Trophoblast cell (in vitro differentiated cells and primary cell): ENCODE results near the gene PRKN.
A peak's percentile ranks its signal among the peaks of the same experiment; 100 is the strongest.

Experiments used
- DNase-seq, 2 donors: peaks; one replicate each; pipeline ENCODE4 v3.0.0-alpha.2; 2016
- H2AFZ ChIP-seq: 2 replicates; pipeline ENCODE4 v1.6.1; 2013; ENCODE audit warnings: low read length, moderate library complexity, mild to moderate bottlenecking; ENCODE audit not compliant: insufficient read depth, poor library complexity
- H2AK5ac ChIP-seq: 2 replicates; pipeline ENCODE4 v1.6.1; 2013; ENCODE audit warnings: mild to moderate bottlenecking, low read length
- H2BK120ac ChIP-seq: 2 replicates; pipeline ENCODE4 v1.6.1; 2013; ENCODE audit warnings: low read length, mild to moderate bottlenecking, moderate library complexity; ENCODE audit not compliant: insufficient read depth, poor library complexity
- H2BK12ac ChIP-seq: 2 replicates; pipeline ENCODE4 v1.6.1; 2013; ENCODE audit warnings: mild to moderate bottlenecking, low read length, moderate library complexity
- H2BK5ac ChIP-seq: 2 replicates; pipeline ENCODE4 v1.6.1; 2013; ENCODE audit warnings: low read length, low read depth, moderate library complexity, mild to moderate bottlenecking; ENCODE audit not compliant: poor library complexity
- H3K14ac ChIP-seq: 2 replicates; pipeline ENCODE4 v1.6.1; 2013; ENCODE audit warnings: mild to moderate bottlenecking, low read length
- H3K18ac ChIP-seq: 2 replicates; pipeline ENCODE4 v1.6.1; 2013; ENCODE audit warnings: mild to moderate bottlenecking, low read length
- H3K23ac ChIP-seq: 2 replicates; pipeline ENCODE4 v1.6.1; 2013; ENCODE audit warnings: low read length
- H3K27ac ChIP-seq: 2 replicates; pipeline ENCODE4 v1.5.1; 2013; ENCODE audit warnings: low read depth, mild to moderate bottlenecking, inconsistent platforms, low read length, moderate library complexity
- H3K27me3 ChIP-seq: 2 replicates; pipeline ENCODE4 v1.6.1; 2013; ENCODE audit warnings: inconsistent platforms, mild to moderate bottlenecking, low read length, moderate library complexity; ENCODE audit not compliant: insufficient read depth
- H3K36me3 ChIP-seq, 2 experiments: 1 replicate in 1 of 2; 2 replicates in 1 of 2; pipeline ENCODE4 v1.6.1; 2013; ENCODE audit warnings: low read length in 2 of 2, mild to moderate bottlenecking in 2 of 2, moderate library complexity in 1 of 2; ENCODE audit not compliant: insufficient read depth in 2 of 2, control insufficient read depth in 1 of 2
- H3K4ac ChIP-seq: 2 replicates; pipeline ENCODE4 v1.6.1; 2013; ENCODE audit warnings: low read depth, mild to moderate bottlenecking, low read length, moderate library complexity
- H3K4me1 ChIP-seq, 2 experiments: 1 replicate in 1 of 2; 2 replicates in 1 of 2; pipeline ENCODE4 v1.6.1; 2013; ENCODE audit warnings: low read length in 2 of 2, mild to moderate bottlenecking in 2 of 2, moderate library complexity in 1 of 2; ENCODE audit not compliant: insufficient read depth in 2 of 2, control insufficient read depth in 1 of 2
- H3K4me2 ChIP-seq: 2 replicates; pipeline ENCODE4 v1.6.1; 2013; ENCODE audit warnings: inconsistent platforms, mild to moderate bottlenecking, low read length, moderate library complexity
- H3K4me3 ChIP-seq: 2 replicates; pipeline ENCODE4 v1.5.1; 2013; ENCODE audit warnings: mild to moderate bottlenecking, low read depth, low read length, inconsistent platforms
- H3K79me1 ChIP-seq: one replicate; pipeline ENCODE4 v1.6.1; 2013; ENCODE audit warnings: low read length
- H3K79me2 ChIP-seq: 2 replicates; pipeline ENCODE4 v1.6.1; 2013; ENCODE audit warnings: low read length, mild to moderate bottlenecking; ENCODE audit not compliant: control insufficient read depth, insufficient read depth, poor library complexity
- H3K9ac ChIP-seq: 2 replicates; pipeline ENCODE4 v1.6.1; 2013; ENCODE audit warnings: mild to moderate bottlenecking, low read length
- H3K9me3 ChIP-seq: 2 replicates; pipeline ENCODE4 v1.6.1; 2013; ENCODE audit warnings: low read depth, mild to moderate bottlenecking, control low read depth, inconsistent platforms, low read length; ENCODE audit not compliant: insufficient read depth
- H4K12ac ChIP-seq: 2 replicates; pipeline ENCODE4 v1.6.1; 2013; ENCODE audit warnings: low read depth, mild to moderate bottlenecking, low read length, moderate library complexity
- H4K8ac ChIP-seq: 2 replicates; pipeline ENCODE4 v1.6.1; 2013; ENCODE audit warnings: low read depth, mild to moderate bottlenecking, low read length, moderate library complexity
- H4K91ac ChIP-seq: one replicate; pipeline ENCODE4 v1.6.1; 2013; ENCODE audit warnings: low read depth, mild to moderate bottlenecking, low read length, moderate library complexity
- WGBS: extraction: QIAGEN DNeasy Blood & Tissue Kit; methylation state at CpG from one replicate; pipeline ENCODE4 v1.1.7; 2013; ENCODE audit warnings: missing lambda C conversion rate; ENCODE audit not compliant: insufficient read length, insufficient coverage; ENCODE audit errors: extremely low coverage; 5-methylcytosine and 5-hydroxymethylcytosine counted together

PRKN gene

GRCh38 chr6:161353208-161353613 is 1374.4 kb downstream of the PRKN start:
- peaks cover 0 to 7% of the 10 kb centered on the region in 2 experiments for H3K4me1 ChIP-seq
- no peak overlapping the region for H3K4me2 ChIP-seq
- no peak overlapping the region for H3K18ac ChIP-seq
- H4K12ac ChIP-seq = no peak overlapping the region
- DNase-seq = peak; percentile 92 to 96
- H3K27ac ChIP-seq = no peak overlapping the region
- H4K8ac ChIP-seq = no peak overlapping the region
- no peaks in the 10 kb centered on the region for H3K79me2 ChIP-seq
- H2AFZ ChIP-seq = peak overlapping the region; percentile 21
- H2AK5ac ChIP-seq = no peak overlapping the region
- no peaks in the 10 kb centered on the region for H3K79me1 ChIP-seq
- H3K27me3 ChIP-seq = no peaks in the 10 kb centered on the region
- no peak overlapping the region for H2BK12ac ChIP-seq
- no peak overlapping the region for H3K23ac ChIP-seq
- no CpG with 5 or more reads among the region's 11 CpGs for WGBS
- no peak overlapping the region for H3K4me3 ChIP-seq
- H2BK5ac ChIP-seq = no peak overlapping the region
- no peak overlapping the region for H2BK120ac ChIP-seq
- no peak overlapping the region for H3K14ac ChIP-seq
- peaks cover 0 to 2% of the 10 kb centered on the region in 2 experiments for H3K36me3 ChIP-seq
- no peak overlapping the region for H3K4ac ChIP-seq
- no peaks in the 10 kb centered on the region for H3K9me3 ChIP-seq
- no peak overlapping the region for H4K91ac ChIP-seq
- H3K9ac ChIP-seq = no peak overlapping the region

- Histone ChIP-seq H3K36me3 (no peaks in the 10 kb centered on the region), H2AK5ac (no peak overlapping the region), H3K4me2 (no peak overlapping the region), H3K18ac (no peak overlapping the region), H3K9ac (no peak overlapping the region), H4K91ac (no peak overlapping the region), H2BK5ac (no peak overlapping the region), H3K4me3 (no peak overlapping the region), H3K4ac (no peak overlapping the region), H2BK12ac (no peak overlapping the region), H2BK120ac (no peak overlapping the region), H3K27me3 (no peaks in the 10 kb centered on the region), H4K8ac (no peak overlapping the region), H3K9me3 (no peaks in the 10 kb centered on the region), H3K23ac (no peak overlapping the region), H4K12ac (no peak overlapping the region), H3K27ac (no peak overlapping the region), H3K79me1 (no peaks in the 10 kb centered on the region), H3K79me2 (no peaks in the 10 kb centered on the region), H3K14ac (no peak overlapping the region), H2AFZ (no peak overlapping the region), H3K4me1 (peaks cover 0 to 7% of the 10 kb centered on the region in 2 experiments)
- WGBS = no CpG with 5 or more reads among the region's 5 CpGs
- no peak for DNase-seq
Observed at GRCh38 chr6:161351858-161352257, 1375.7 kb downstream of the PRKN start.

- no peak overlapping the region for H3K4ac ChIP-seq
- H2BK12ac ChIP-seq = no peak overlapping the region
- 100% methylated on average over 6 of the region's 19 CpGs for WGBS
- no peak overlapping the region for H4K8ac ChIP-seq
- DNase-seq = no peak
- no peak overlapping the region for H4K91ac ChIP-seq
- H3K18ac ChIP-seq = no peak overlapping the region
- H4K12ac ChIP-seq = no peak overlapping the region
- no peak overlapping the region for H3K4me2 ChIP-seq
- H3K36me3 ChIP-seq = no peaks in the 10 kb centered on the region
- H3K14ac ChIP-seq = no peak overlapping the region
- H3K27ac ChIP-seq = no peak overlapping the region
- H3K4me1 ChIP-seq = peaks cover 0 to 7% of the 10 kb centered on the region in 2 experiments
- no peak overlapping the region for H2BK120ac ChIP-seq
- H3K79me2 ChIP-seq = no peaks in the 10 kb centered on the region
- no peak overlapping the region for H2AFZ ChIP-seq
- no peak overlapping the region for H2BK5ac ChIP-seq
- no peaks in the 10 kb centered on the region for H3K79me1 ChIP-seq
- no peak overlapping the region for H3K4me3 ChIP-seq
- H3K9ac ChIP-seq = peak overlapping the region; percentile 7
- no peak overlapping the region for H2AK5ac ChIP-seq
- H3K9me3 ChIP-seq = no peaks in the 10 kb centered on the region
- H3K23ac ChIP-seq = no peak overlapping the region
- no peaks in the 10 kb centered on the region for H3K27me3 ChIP-seq
Observed at GRCh38 chr6:161349886-161350285, 1377.7 kb downstream of the PRKN start.

DNA sequence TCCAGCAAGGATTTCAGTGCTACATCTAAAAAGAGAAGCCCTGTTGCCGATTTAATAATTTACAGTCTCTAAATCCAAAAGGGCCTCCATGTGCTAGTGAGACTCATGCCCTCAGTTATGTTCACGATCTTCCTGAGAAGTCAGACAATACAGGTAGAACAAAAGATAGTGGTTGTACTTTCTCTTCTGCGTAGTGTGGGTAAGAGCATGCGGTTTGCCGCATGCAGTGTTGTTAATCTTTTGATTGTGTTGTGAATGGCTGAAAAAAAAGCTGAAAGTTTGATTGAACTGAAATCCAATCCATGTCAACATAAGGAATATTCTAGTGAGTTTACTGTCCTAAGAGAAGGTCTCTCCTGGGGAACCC is 1379.0 kb downstream of the PRKN start:
- no CpG with 5 or more reads among the region's 5 CpGs for WGBS
- Histone ChIP-seq H4K8ac (no peak overlapping the region), H3K23ac (no peak overlapping the region), H3K18ac (no peak overlapping the region), H2BK5ac (no peak overlapping the region), H3K4me3 (no peak overlapping the region), H3K79me1 (no peaks in the 10 kb centered on the region), H4K91ac (no peak overlapping the region), H3K9ac (no peak overlapping the region), H2BK120ac (no peak overlapping the region), H3K4me1 (peaks cover 0 to 6% of the 10 kb centered on the region in 2 experiments), H3K4ac (no peak overlapping the region), H3K36me3 (no peaks in the 10 kb centered on the region), H2AK5ac (no peak overlapping the region), H3K14ac (no peak overlapping the region), H4K12ac (no peak overlapping the region), H2BK12ac (no peak overlapping the region), H3K4me2 (no peak overlapping the region), H3K27ac (no peak overlapping the region), H2AFZ (no peak overlapping the region), H3K79me2 (no peaks in the 10 kb centered on the region), H3K9me3 (no peaks in the 10 kb centered on the region), H3K27me3 (no peaks in the 10 kb centered on the region)
- DNase-seq = no peak
